Measurements from ENCODE around the gene NFIB. TPM values are rescaled to one million over a fixed set of nuclear protein-coding genes. Genes with fewer than 3 reads are reported as not detected.

The NFIB gene
- total RNA-seq, 2 experiments from 2014 or later = 13.7 to 25.1 TPM

- H2AFZ ChIP-seq (ENCODE audit: low read length) = no peak overlapping the region
- no peaks in the 10 kb centered on the region for H3K9me2 ChIP-seq (ENCODE audit: insufficient read depth, low read length)
- H3K4me1 ChIP-seq (ENCODE audit: insufficient read depth, low read length, poor library complexity, severe bottlenecking) = peaks cover 15% of the 10 kb centered on the region
- ChIA-PET CTCF (ENCODE audit: unreplicated experiment) (no interaction called here), POLR2A (interaction anchor here (0.6 to 1.2 kb wide), 6 partner anchors 8 to 128 kb away, joined by 3 read pairs; no protein-coding TSS in a partner anchor)
- TF ChIP-seq, protein P1, sequence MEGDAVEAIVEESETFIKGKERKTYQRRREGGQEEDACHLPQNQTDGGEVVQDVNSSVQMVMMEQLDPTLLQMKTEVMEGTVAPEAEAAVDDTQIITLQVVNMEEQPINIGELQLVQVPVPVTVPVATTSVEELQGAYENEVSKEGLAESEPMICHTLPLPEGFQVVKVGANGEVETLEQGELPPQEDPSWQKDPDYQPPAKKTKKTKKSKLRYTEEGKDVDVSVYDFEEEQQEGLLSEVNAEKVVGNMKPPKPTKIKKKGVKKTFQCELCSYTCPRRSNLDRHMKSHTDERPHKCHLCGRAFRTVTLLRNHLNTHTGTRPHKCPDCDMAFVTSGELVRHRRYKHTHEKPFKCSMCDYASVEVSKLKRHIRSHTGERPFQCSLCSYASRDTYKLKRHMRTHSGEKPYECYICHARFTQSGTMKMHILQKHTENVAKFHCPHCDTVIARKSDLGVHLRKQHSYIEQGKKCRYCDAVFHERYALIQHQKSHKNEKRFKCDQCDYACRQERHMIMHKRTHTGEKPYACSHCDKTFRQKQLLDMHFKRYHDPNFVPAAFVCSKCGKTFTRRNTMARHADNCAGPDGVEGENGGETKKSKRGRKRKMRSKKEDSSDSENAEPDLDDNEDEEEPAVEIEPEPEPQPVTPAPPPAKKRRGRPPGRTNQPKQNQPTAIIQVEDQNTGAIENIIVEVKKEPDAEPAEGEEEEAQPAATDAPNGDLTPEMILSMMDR (conservative IDR thresholded peaks at IDR 0.05; ENCODE audit: low read length) = no peak
- no peak for TF ChIP-seq EZH2phosphoT487 (IDR thresholded peaks at IDR 0.05; ENCODE audit: borderline replicate concordance, low read depth, low read length)
- H3K79me2 ChIP-seq (ENCODE audit: insufficient read depth, low read depth, low read length) = no peaks in the 10 kb centered on the region
- H4K20me1 ChIP-seq (ENCODE audit: insufficient read depth, low read length) = no peaks in the 10 kb centered on the region
- no TSS peak for BruUV-seq (replicated peaks)
- peaks cover 33% of the 10 kb centered on the region; the same call in 1 of the 2 replicates for H3K36me3 ChIP-seq (ENCODE audit: insufficient read depth, low read length)
- no peak overlapping the region for H3K4me3 ChIP-seq (ENCODE audit: low read depth, low read length, poor library complexity, severe bottlenecking)
- H3K9me3 ChIP-seq (ENCODE audit: low read length) = no peaks in the 10 kb centered on the region; the same call in 1 of the 2 replicates
- no peak overlapping the region for H3K4me2 ChIP-seq (ENCODE audit: low read length)
- no peak for DNase-seq (ENCODE audit: low spot score)
- no peak overlapping the region for H3K27ac ChIP-seq (ENCODE audit: low read depth, low read length, poor library complexity, severe bottlenecking)
- intact Hi-C loops (cut with micrococcal nuclease; ENCODE audit: unreplicated experiment) = no loop called here
Observed at GRCh38 chr9:14146201-14146874, 167.6 kb downstream of the NFIB start.

GRCh38 chr9:14144215-14144614 is 169.7 kb downstream of the NFIB start:
- Histone ChIP-seq H3K36me3 (ENCODE audit: insufficient read depth, low read length) (peaks cover 37% of the 10 kb centered on the region), H3K4me2 (ENCODE audit: low read length) (no peak overlapping the region), H3K27ac (ENCODE audit: low read depth, low read length, poor library complexity, severe bottlenecking) (no peak overlapping the region), H3K79me2 (ENCODE audit: insufficient read depth, low read depth, low read length) (no peaks in the 10 kb centered on the region), H4K20me1 (ENCODE audit: insufficient read depth, low read length) (no peaks in the 10 kb centered on the region), H3K4me3 (ENCODE audit: low read depth, low read length, poor library complexity, severe bottlenecking) (no peak overlapping the region), H3K4me1 (ENCODE audit: insufficient read depth, low read length, poor library complexity, severe bottlenecking) (peaks cover 17% of the 10 kb centered on the region), H3K9me3 (ENCODE audit: low read length) (no peaks in the 10 kb centered on the region; the same call in 1 of the 2 replicates), H2AFZ (ENCODE audit: low read length) (no peak overlapping the region), H3K9me2 (ENCODE audit: insufficient read depth, low read length) (no peaks in the 10 kb centered on the region)
- CTCF ChIA-PET (ENCODE audit: unreplicated experiment) = no interaction called here
- TF ChIP-seq, protein P1 (conservative IDR thresholded peaks at IDR 0.05; ENCODE audit: low read length) = no peak
- TF ChIP-seq EZH2phosphoT487 (IDR thresholded peaks at IDR 0.05; ENCODE audit: borderline replicate concordance, low read depth, low read length) = no peak
- POLR2A ChIA-PET = no interaction called here
- intact Hi-C loops (cut with micrococcal nuclease; ENCODE audit: unreplicated experiment) = no loop called here
- BruUV-seq (replicated peaks) = no TSS peak
- no peak for DNase-seq (ENCODE audit: low spot score)

GRCh38 chr9:14141699-14142098 is 172.2 kb downstream of the NFIB start:
- Histone ChIP-seq H3K4me1 (ENCODE audit: insufficient read depth, low read length, poor library complexity, severe bottlenecking) (peaks cover 21% of the 10 kb centered on the region), H3K79me2 (ENCODE audit: insufficient read depth, low read depth, low read length) (no peaks in the 10 kb centered on the region), H3K9me2 (ENCODE audit: insufficient read depth, low read length) (no peaks in the 10 kb centered on the region), H3K4me2 (ENCODE audit: low read length) (no peak overlapping the region), H3K4me3 (ENCODE audit: low read depth, low read length, poor library complexity, severe bottlenecking) (no peak overlapping the region), H3K36me3 (ENCODE audit: insufficient read depth, low read length) (peaks cover 37% of the 10 kb centered on the region), H4K20me1 (ENCODE audit: insufficient read depth, low read length) (no peaks in the 10 kb centered on the region), H2AFZ (ENCODE audit: low read length) (no peak overlapping the region), H3K27ac (ENCODE audit: low read depth, low read length, poor library complexity, severe bottlenecking) (no peak overlapping the region), H3K9me3 (ENCODE audit: low read length) (no peaks in the 10 kb centered on the region; the same call in 1 of the 2 replicates)
- TF ChIP-seq, protein P1 (conservative IDR thresholded peaks at IDR 0.05; ENCODE audit: low read length) = no peak
- no peak for TF ChIP-seq EZH2phosphoT487 (IDR thresholded peaks at IDR 0.05; ENCODE audit: borderline replicate concordance, low read depth, low read length)
- no peak for DNase-seq (ENCODE audit: low spot score)
- POLR2A ChIA-PET = interaction anchor here (0.6 to 0.7 kb wide), 4 partner anchors 16 to 196 kb away, joined by 3 to 7 read pairs (median 4); no protein-coding TSS in a partner anchor
- CTCF ChIA-PET (ENCODE audit: unreplicated experiment) = no interaction called here
- BruUV-seq (replicated peaks) = no TSS peak
- intact Hi-C loops (cut with micrococcal nuclease; ENCODE audit: unreplicated experiment) = no loop called here
